BLaER1 treated with 17β-estradiol and CSF1 and Interleukin-3, amounts not matched to agents 10 nM and 100 nM (cell line): ENCODE results near the gene KIF17.

Experiments
- H3K27ac ChIP-seq, 11 experiments: shearing (Covaris generic); formaldehyde crosslinking; 2 replicates each; pipeline ENCODE4 v1.8.1; 2022
- H3K27me3 ChIP-seq, 11 experiments: shearing (Covaris generic); formaldehyde crosslinking; 2 replicates each; pipeline ENCODE4 v1.8.1; 2022
- H3K36me3 ChIP-seq, 11 experiments: shearing (Covaris generic); formaldehyde crosslinking; 2 replicates each; pipeline ENCODE4 v1.8.1; 2022
- H3K4me1 ChIP-seq, 10 experiments: shearing (Covaris generic); formaldehyde crosslinking; 2 replicates each; pipeline ENCODE4 v1.8.1; 2022
- H3K4me2 ChIP-seq, 11 experiments: shearing (Covaris generic); formaldehyde crosslinking; 2 replicates each; pipeline ENCODE4 v1.8.1; 2022
- H3K4me3 ChIP-seq, 10 experiments: shearing (Covaris generic); formaldehyde crosslinking; 2 replicates each; pipeline ENCODE4 v1.8.1; 2022
- H3K9ac ChIP-seq, 11 experiments: shearing (Covaris generic); formaldehyde crosslinking; 2 replicates each; pipeline ENCODE4 v1.8.1; 2022
- H3K9me3 ChIP-seq, 11 experiments: shearing (Covaris generic); formaldehyde crosslinking; replicated peaks in 1 of 11; 2 replicates each; pipeline ENCODE4 v1.8.1; 2022
- H4K20me1 ChIP-seq, 11 experiments: shearing (Covaris generic); formaldehyde crosslinking; 2 replicates each; pipeline ENCODE4 v1.8.1; 2022
- Cebpa-rat ChIP-seq, 11 experiments: shearing (Covaris generic); IDR thresholded peaks; 2 replicates each; pipeline ENCODE4 v1.8.1; 2022

The KIF17 gene

GRCh38 chr1:20700636-20701215 is 17.1 kb downstream of the KIF17 start:
- H3K36me3 ChIP-seq: no peaks in the 10 kb centered on the region
- no peaks in the 10 kb centered on the region for H3K9me3 ChIP-seq
- H3K27me3 ChIP-seq: no peaks in the 10 kb centered on the region
- H4K20me1 ChIP-seq: 0 out of 22 replicates have a peak, but pooled peaks cover 0 to 8% (median 0%) of the 10 kb centered on the region in 11 experiments
- H3K4me1 ChIP-seq: peaks cover 4 to 11% (median 7%) of the 10 kb centered on the region in 10 experiments; a peak in 16 of 20 replicates
- no peak overlapping the region for H3K4me2 ChIP-seq
- no peak overlapping the region for H3K4me3 ChIP-seq
- TF ChIP-seq Cebpa-rat (IDR thresholded peaks at IDR 0.05): no peak
- no peak overlapping the region for H3K27ac ChIP-seq
- peak overlapping the region in 1 of 11 experiments; percentile 22; a peak in 1 of 22 replicates for H3K9ac ChIP-seq

- H3K4me1 ChIP-seq: peaks cover 4 to 11% (median 8%) of the 10 kb centered on the region in 10 experiments; a peak in 16 of 20 replicates
Measured at GRCh38 chr1:20699558-20699957, 18.2 kb downstream of the KIF17 start.

GRCh38 chr1:20698195-20698910 is 19.5 kb downstream of the KIF17 start:
- H3K4me1 ChIP-seq: peaks cover 4 to 11% (median 8%) of the 10 kb centered on the region in 10 experiments; a peak in 16 of 20 replicates
- H3K36me3 ChIP-seq: no peaks in the 10 kb centered on the region
- H3K4me3 ChIP-seq: no peak overlapping the region
- no peak overlapping the region for H3K9ac ChIP-seq
- no peaks in the 10 kb centered on the region for H4K20me1 ChIP-seq
- H3K27me3 ChIP-seq: no peaks in the 10 kb centered on the region
- no peak for TF ChIP-seq Cebpa-rat (IDR thresholded peaks at IDR 0.05)
- no peak overlapping the region for H3K4me2 ChIP-seq
- H3K9me3 ChIP-seq: no peaks in the 10 kb centered on the region
- no peak overlapping the region for H3K27ac ChIP-seq

More at GRCh38 chr1:20699558-20699957, 18.2 kb downstream of the KIF17 start:
- Histone ChIP-seq H3K9me3 (no peaks in the 10 kb centered on the region), H3K27me3 (no peaks in the 10 kb centered on the region), H3K4me3 (no peak overlapping the region), H4K20me1 (0 out of 22 replicates have a peak, but pooled peaks cover 0 to 3% (median 0%) of the 10 kb centered on the region in 11 experiments), H3K36me3 (no peaks in the 10 kb centered on the region), H3K9ac (no peak overlapping the region), H3K27ac (no peak overlapping the region), H3K4me2 (no peak overlapping the region)
- TF ChIP-seq Cebpa-rat (IDR thresholded peaks at IDR 0.05): no peak

- H3K4me2 ChIP-seq: no peak overlapping the region
- no peaks in the 10 kb centered on the region for H3K36me3 ChIP-seq
- H4K20me1 ChIP-seq: no peaks in the 10 kb centered on the region
- no peak overlapping the region for H3K9ac ChIP-seq
- no peak overlapping the region for H3K4me3 ChIP-seq
- no peaks in the 10 kb centered on the region for H3K27me3 ChIP-seq
- no peak overlapping the region for H3K27ac ChIP-seq
- no peaks in the 10 kb centered on the region for H3K9me3 ChIP-seq
- no peak for TF ChIP-seq Cebpa-rat (IDR thresholded peaks at IDR 0.05)
- H3K4me1 ChIP-seq: peaks cover 4 to 12% (median 8%) of the 10 kb centered on the region in 10 experiments; a peak in 16 of 20 replicates
Measured at GRCh38 chr1:20697563-20697962, 20.2 kb downstream of the KIF17 start.

- no peaks in the 10 kb centered on the region for H4K20me1 ChIP-seq
- H3K4me1 ChIP-seq: peaks cover 5 to 19% (median 12%) of the 10 kb centered on the region in 10 experiments; a peak in 16 of 20 replicates
- no peaks in the 10 kb centered on the region for H3K36me3 ChIP-seq
- peak overlapping the region; percentile 60 to 76 (median 67) for H3K4me3 ChIP-seq
- peak overlapping the region; percentile 70 to 95 (median 84) for H3K4me2 ChIP-seq
- H3K9ac ChIP-seq: peak overlapping the region; percentile 70 to 85 (median 82)
- H3K27ac ChIP-seq: peak overlapping the region; percentile 56 to 79 (median 68); a peak in 19 of 22 replicates
- H3K27me3 ChIP-seq: no peaks in the 10 kb centered on the region
- TF ChIP-seq Cebpa-rat (IDR thresholded peaks at IDR 0.05): no peak
- H3K9me3 ChIP-seq: no peaks in the 10 kb centered on the region
Measured at GRCh38 chr1:20696397-20697333, 21.1 kb downstream of the KIF17 start.

- Histone ChIP-seq H3K4me3 (no peak overlapping the region), H3K9ac (peak overlapping the region in 1 of 11 experiments; percentile 5; a peak in 1 of 22 replicates), H3K36me3 (no peaks in the 10 kb centered on the region), H3K4me2 (peak overlapping the region in 4 of 11 experiments; percentile 70 to 82 (median 78); a peak in 4 of 22 replicates), H3K4me1 (peaks cover 5 to 19% (median 12%) of the 10 kb centered on the region in 10 experiments; a peak in 16 of 20 replicates), H3K27ac (no peak overlapping the region), H3K9me3 (no peaks in the 10 kb centered on the region), H4K20me1 (no peaks in the 10 kb centered on the region), H3K27me3 (no peaks in the 10 kb centered on the region)
- no peak for TF ChIP-seq Cebpa-rat (IDR thresholded peaks at IDR 0.05)
Measured at GRCh38 chr1:20695515-20695914, 22.3 kb downstream of the KIF17 start.

- Histone ChIP-seq H3K9ac (no peak overlapping the region), H3K4me1 (peaks cover 5 to 19% (median 12%) of the 10 kb centered on the region in 10 experiments; a peak in 16 of 20 replicates), H3K27me3 (no peaks in the 10 kb centered on the region), H3K27ac (no peak overlapping the region), H3K36me3 (no peaks in the 10 kb centered on the region), H3K4me2 (no peak overlapping the region), H4K20me1 (no peaks in the 10 kb centered on the region), H3K4me3 (no peak overlapping the region), H3K9me3 (no peaks in the 10 kb centered on the region)
- no peak for TF ChIP-seq Cebpa-rat (IDR thresholded peaks at IDR 0.05)
Measured at GRCh38 chr1:20693623-20694022, 24.2 kb downstream of the KIF17 start.

GRCh38 chr1:20691872-20692271 is 25.9 kb downstream of the KIF17 start:
- Histone ChIP-seq H3K27me3 (no peaks in the 10 kb centered on the region), H3K4me2 (no peak overlapping the region), H3K4me3 (no peak overlapping the region), H3K27ac (no peak overlapping the region), H3K36me3 (no peaks in the 10 kb centered on the region), H3K9me3 (no peaks in the 10 kb centered on the region), H4K20me1 (no peaks in the 10 kb centered on the region), H3K9ac (no peak overlapping the region), H3K4me1 (peaks cover 0 to 14% (median 8%) of the 10 kb centered on the region in 10 experiments; a peak in 14 of 20 replicates)
- TF ChIP-seq Cebpa-rat (IDR thresholded peaks at IDR 0.05): no peak
